SK-N-SH (cell line): ENCODE data around the gene COG4. TPM values are rescaled to one million over a fixed set of nuclear protein-coding genes. Genes with fewer than 3 reads are reported as not detected.

Experiments
- CTCF ChIA-PET: fragments of 300-600, 350-600 bp; formaldehyde crosslinking; extraction: SDS; loops from one replicate; lab custom pipeline; 2021; lab: Yijun Ruan, JAX
- POLR2A ChIA-PET: fragments of 350-600 bp; sonication (Branson Sonifier 250); formaldehyde crosslinking; extraction: SDS; loops from one replicate; lab custom pipeline; 2020; ENCODE audit warnings: antibody characterized with exemption, inconsistent platforms; lab: Yijun Ruan, JAX
- DNase-seq: peaks from one replicate; pipeline ENCODE4 v3.0.0; 2012
- H2AFZ ChIP-seq: fragments of 200-600 bp; sonication (generic); 2 replicates; pipeline ENCODE4 v1.8.1; 2016; ENCODE audit warnings: antibody characterized with exemption, mild to moderate bottlenecking, low read depth
- H3F3A ChIP-seq: fragments of 200-600 bp; sonication (generic); replicated peaks from 2 replicates; pipeline ENCODE3; 2016; ENCODE audit warnings: antibody characterized with exemption, mild to moderate bottlenecking; ENCODE audit not compliant: insufficient read depth
- H3K27ac ChIP-seq, 2 experiments: fragments of 200-500 bp in 1 of 2; fragments of 200-600 bp in 1 of 2; sonication (Bioruptor generic) in 1 of 2; sonication (generic), shearing (Covaris generic) in 1 of 2; 2 replicates each; pipeline versions ENCODE4 v1.5.1 to v1.6.1; 2014 to 2016; ENCODE audit warnings: low read depth in 2 of 2, inconsistent platforms in 1 of 2, low read length in 1 of 2, mild to moderate bottlenecking in 1 of 2, mixed read lengths in 1 of 2
- H3K27me3 ChIP-seq: fragments of 200-600 bp; sonication (generic), shearing (Covaris generic); 2 replicates; pipeline ENCODE4 v1.6.1; 2016; ENCODE audit warnings: mixed run types; ENCODE audit not compliant: insufficient read depth
- H3K36me3 ChIP-seq, 2 experiments: fragments of 200-500 bp in 1 of 2; fragments of 200-600 bp in 1 of 2; sonication (Bioruptor generic) in 1 of 2; sonication (generic) in 1 of 2; replicated peaks in 1 of 2; 2 replicates each; pipeline versions ENCODE3 to v1.5.1; 2014 to 2016; ENCODE audit warnings: low read length in 1 of 2, mild to moderate bottlenecking in 1 of 2; ENCODE audit not compliant: insufficient read depth in 2 of 2, control insufficient read depth in 1 of 2
- H3K4me1 ChIP-seq, 2 experiments: fragments of 200-500 bp in 1 of 2; fragments of 200-600 bp in 1 of 2; sonication (Bioruptor generic) in 1 of 2; sonication (generic), shearing (Covaris generic) in 1 of 2; 2 replicates each; pipeline versions ENCODE4 v1.5.1 to v1.6.1; 2014 to 2016; ENCODE audit warnings: low read depth in 1 of 2, low read length in 1 of 2, mixed run types in 1 of 2; ENCODE audit not compliant: insufficient read depth in 2 of 2, control insufficient read depth in 1 of 2
- H3K4me2 ChIP-seq: fragments of 200-600 bp; sonication (generic), shearing (Covaris generic); 2 replicates; pipeline ENCODE4 v1.6.1; 2017; ENCODE audit warnings: mixed run types
- H3K4me3 ChIP-seq, 2 experiments: fragments of 200-500 bp in 1 of 2; fragments of 200-600 bp in 1 of 2; sonication (Bioruptor generic) in 1 of 2; sonication (generic), shearing (Covaris generic) in 1 of 2; 2 replicates each; pipeline versions ENCODE4 v1.5.1 to v1.8.1; 2014 to 2016; ENCODE audit warnings: low read depth in 2 of 2, inconsistent platforms in 1 of 2, low read length in 1 of 2, mild to moderate bottlenecking in 1 of 2, mixed read lengths in 1 of 2, moderate library complexity in 1 of 2
- H3K79me2 ChIP-seq: fragments of 200-600 bp; sonication (generic); 2 replicates; pipeline ENCODE4 v1.8.1; 2017; ENCODE audit warnings: mild to moderate bottlenecking; ENCODE audit not compliant: insufficient read depth
- H3K9ac ChIP-seq: fragments of 200-600 bp; sonication (generic); 2 replicates; pipeline ENCODE4 v1.6.1; 2017; ENCODE audit warnings: mixed run types
- H3K9me2 ChIP-seq: fragments of 200-600 bp; sonication (generic); 2 replicates; pipeline ENCODE4 v1.6.1; 2017; ENCODE audit warnings: mixed run types
- H3K9me3 ChIP-seq: fragments of 200-600 bp; sonication (generic); 2 replicates; pipeline ENCODE4 v1.6.1; 2017; ENCODE audit warnings: mixed run types, mild to moderate bottlenecking, moderate library complexity
- H4K20me1 ChIP-seq: fragments of 200-600 bp; sonication (generic); 2 replicates; pipeline ENCODE4 v1.6.1; 2017; ENCODE audit warnings: mild to moderate bottlenecking, mixed run types; ENCODE audit not compliant: insufficient read depth
- ELF1 ChIP-seq: IDR thresholded peaks from 2 replicates; pipeline ENCODE4 v1.4.0; 2012
- FOSL2 ChIP-seq: IDR thresholded peaks from 2 replicates; pipeline ENCODE4 v1.4.0; 2012; ENCODE audit warnings: low read depth, mild to moderate bottlenecking, moderate library complexity, borderline replicate concordance
- MEF2A ChIP-seq: IDR thresholded peaks from 2 replicates; pipeline ENCODE4 v1.4.0; 2012; ENCODE audit warnings: low read depth, borderline replicate concordance
- NRF1 ChIP-seq: IDR thresholded peaks from 2 replicates; pipeline ENCODE4 v1.6.1; 2012; ENCODE audit warnings: low read depth, mild to moderate bottlenecking, low read length
- PBX3 ChIP-seq: IDR thresholded peaks from 2 replicates; pipeline ENCODE4; 2012
- RAD21 ChIP-seq: IDR thresholded peaks from 2 replicates; pipeline ENCODE4 v1.6.1; 2012; ENCODE audit warnings: mild to moderate bottlenecking, low read length
- RCOR1 ChIP-seq: fragments of 150-350 bp; IDR thresholded peaks from 2 replicates; pipeline ENCODE4 v1.6.1; 2017; ENCODE audit warnings: antibody characterized with exemption, low read length
- RXRA ChIP-seq: IDR thresholded peaks from 2 replicates; pipeline ENCODE4 v1.4.0; 2012; ENCODE audit warnings: low read depth, mild to moderate bottlenecking, borderline replicate concordance
- SIN3A ChIP-seq: IDR thresholded peaks from 2 replicates; pipeline ENCODE4 v1.6.1; 2012; ENCODE audit warnings: low read depth, mild to moderate bottlenecking, low read length, moderate library complexity, borderline replicate concordance
- TAF1 ChIP-seq: IDR thresholded peaks from 2 replicates; pipeline ENCODE4 v1.6.1; 2012; ENCODE audit warnings: low read depth, mild to moderate bottlenecking, low read length, moderate library complexity, borderline replicate concordance
- YY1 ChIP-seq: IDR thresholded peaks from 2 replicates; pipeline ENCODE4 v1.4.0; 2012; ENCODE audit warnings: low read depth, mild to moderate bottlenecking
- polyA plus RNA-seq, 3 experiments: library from polyadenylated mRNA; depleted of rRNA; stranded (reverse); fragments of >200 nt; gene quantifications; 2 replicates each; pipeline ENCODE4 v1.2.3, GENCODE V29; 2012
- TF ChIP-seq, protein P1 (sequence below): fragments of 150-350 bp; IDR thresholded peaks from 2 replicates; pipeline ENCODE4 v1.6.1; 2016; ENCODE audit warnings: mild to moderate bottlenecking, low read depth, low read length
- TF ChIP-seq, protein P2 (sequence below): fragments of 150-350 bp; IDR thresholded peaks from 2 replicates; pipeline ENCODE4 v1.6.1; 2017; ENCODE audit warnings: antibody characterized with exemption, low read length, low read depth, borderline replicate concordance
- TF ChIP-seq, protein P3 (sequence below): IDR thresholded peaks from 2 replicates; pipeline ENCODE4 v1.6.1; 2012; ENCODE audit warnings: mild to moderate bottlenecking, low read depth, low read length, moderate library complexity

The COG4 gene
- polyA plus RNA-seq, 1 of the 3 experiments (the other 2 are of a cell fraction) = 54.4 TPM

DNA sequence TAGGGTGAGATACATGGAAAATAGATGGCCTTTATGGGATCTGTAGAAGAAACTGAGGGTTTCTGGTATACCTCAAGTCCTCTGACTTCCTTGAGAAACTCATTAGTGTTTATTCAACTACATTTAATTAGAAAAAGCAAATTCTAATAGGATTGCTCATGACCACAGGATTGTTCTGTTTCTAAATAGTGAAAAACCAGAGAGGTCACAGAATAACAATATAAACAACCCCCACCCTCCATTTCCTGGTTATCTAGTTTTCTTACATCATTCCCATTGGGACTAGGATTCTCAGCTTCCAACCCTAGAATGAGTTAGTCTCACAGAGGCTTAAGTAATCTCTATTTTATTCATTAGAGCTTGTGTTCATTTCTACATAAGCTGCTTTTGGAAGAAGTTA lies 30.3 kb upstream of the COG4 start:
- Histone ChIP-seq H3K9me3 (no peaks in the 10 kb centered on the region), H3K9me2 (no peaks in the 10 kb centered on the region), H4K20me1 (peaks cover 49% of the 10 kb centered on the region), H3K27me3 (no peaks in the 10 kb centered on the region), H3K9ac (no peak overlapping the region), H3K4me3 (no peak overlapping the region), H3F3A (peaks cover 36% of the 10 kb centered on the region), H3K79me2 (peaks cover 83% of the 10 kb centered on the region), H3K4me1 (no peaks in the 10 kb centered on the region)
- CTCF ChIA-PET = interaction anchor here (1.1 to 1.7 kb wide), 3 partner anchors 19 to 159 kb away, joined by 3 to 6 read pairs (median 3); no protein-coding TSS in a partner anchor
- POLR2A ChIA-PET = no interaction called here
- no peak for DNase-seq
- TF ChIP-seq RAD21 (no peak), RCOR1 (no peak), MEF2A (no peak), TAF1 (no peak), SIN3A (no peak), YY1 (no peak), ELF1 (no peak), FOSL2 (no peak), PBX3 (no peak), NRF1 (no peak), RXRA (no peak)
- TF ChIP-seq, protein P1, sequence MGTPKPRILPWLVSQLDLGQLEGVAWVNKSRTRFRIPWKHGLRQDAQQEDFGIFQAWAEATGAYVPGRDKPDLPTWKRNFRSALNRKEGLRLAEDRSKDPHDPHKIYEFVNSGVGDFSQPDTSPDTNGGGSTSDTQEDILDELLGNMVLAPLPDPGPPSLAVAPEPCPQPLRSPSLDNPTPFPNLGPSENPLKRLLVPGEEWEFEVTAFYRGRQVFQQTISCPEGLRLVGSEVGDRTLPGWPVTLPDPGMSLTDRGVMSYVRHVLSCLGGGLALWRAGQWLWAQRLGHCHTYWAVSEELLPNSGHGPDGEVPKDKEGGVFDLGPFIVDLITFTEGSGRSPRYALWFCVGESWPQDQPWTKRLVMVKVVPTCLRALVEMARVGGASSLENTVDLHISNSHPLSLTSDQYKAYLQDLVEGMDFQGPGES = no peak
- TF ChIP-seq, protein P2, sequence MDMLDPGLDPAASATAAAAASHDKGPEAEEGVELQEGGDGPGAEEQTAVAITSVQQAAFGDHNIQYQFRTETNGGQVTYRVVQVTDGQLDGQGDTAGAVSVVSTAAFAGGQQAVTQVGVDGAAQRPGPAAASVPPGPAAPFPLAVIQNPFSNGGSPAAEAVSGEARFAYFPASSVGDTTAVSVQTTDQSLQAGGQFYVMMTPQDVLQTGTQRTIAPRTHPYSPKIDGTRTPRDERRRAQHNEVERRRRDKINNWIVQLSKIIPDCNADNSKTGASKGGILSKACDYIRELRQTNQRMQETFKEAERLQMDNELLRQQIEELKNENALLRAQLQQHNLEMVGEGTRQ = no peak
- TF ChIP-seq, protein P3, sequence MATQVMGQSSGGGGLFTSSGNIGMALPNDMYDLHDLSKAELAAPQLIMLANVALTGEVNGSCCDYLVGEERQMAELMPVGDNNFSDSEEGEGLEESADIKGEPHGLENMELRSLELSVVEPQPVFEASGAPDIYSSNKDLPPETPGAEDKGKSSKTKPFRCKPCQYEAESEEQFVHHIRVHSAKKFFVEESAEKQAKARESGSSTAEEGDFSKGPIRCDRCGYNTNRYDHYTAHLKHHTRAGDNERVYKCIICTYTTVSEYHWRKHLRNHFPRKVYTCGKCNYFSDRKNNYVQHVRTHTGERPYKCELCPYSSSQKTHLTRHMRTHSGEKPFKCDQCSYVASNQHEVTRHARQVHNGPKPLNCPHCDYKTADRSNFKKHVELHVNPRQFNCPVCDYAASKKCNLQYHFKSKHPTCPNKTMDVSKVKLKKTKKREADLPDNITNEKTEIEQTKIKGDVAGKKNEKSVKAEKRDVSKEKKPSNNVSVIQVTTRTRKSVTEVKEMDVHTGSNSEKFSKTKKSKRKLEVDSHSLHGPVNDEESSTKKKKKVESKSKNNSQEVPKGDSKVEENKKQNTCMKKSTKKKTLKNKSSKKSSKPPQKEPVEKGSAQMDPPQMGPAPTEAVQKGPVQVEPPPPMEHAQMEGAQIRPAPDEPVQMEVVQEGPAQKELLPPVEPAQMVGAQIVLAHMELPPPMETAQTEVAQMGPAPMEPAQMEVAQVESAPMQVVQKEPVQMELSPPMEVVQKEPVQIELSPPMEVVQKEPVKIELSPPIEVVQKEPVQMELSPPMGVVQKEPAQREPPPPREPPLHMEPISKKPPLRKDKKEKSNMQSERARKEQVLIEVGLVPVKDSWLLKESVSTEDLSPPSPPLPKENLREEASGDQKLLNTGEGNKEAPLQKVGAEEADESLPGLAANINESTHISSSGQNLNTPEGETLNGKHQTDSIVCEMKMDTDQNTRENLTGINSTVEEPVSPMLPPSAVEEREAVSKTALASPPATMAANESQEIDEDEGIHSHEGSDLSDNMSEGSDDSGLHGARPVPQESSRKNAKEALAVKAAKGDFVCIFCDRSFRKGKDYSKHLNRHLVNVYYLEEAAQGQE = no peak
- TF ChIP-seq, all 33 proteins: peak for 0
- H2AFZ ChIP-seq = no peak overlapping the region
- no peak overlapping the region for H3K4me2 ChIP-seq
- H3K36me3 ChIP-seq = peaks cover 94 to 96% of the 10 kb centered on the region in 2 experiments
- H3K27ac ChIP-seq = peak overlapping the region in 1 of 2 experiments; percentile 59; a peak in 2 of 4 replicates
